Measurements from ENCODE around the gene TBX19.

TBX19 gene

DNA sequence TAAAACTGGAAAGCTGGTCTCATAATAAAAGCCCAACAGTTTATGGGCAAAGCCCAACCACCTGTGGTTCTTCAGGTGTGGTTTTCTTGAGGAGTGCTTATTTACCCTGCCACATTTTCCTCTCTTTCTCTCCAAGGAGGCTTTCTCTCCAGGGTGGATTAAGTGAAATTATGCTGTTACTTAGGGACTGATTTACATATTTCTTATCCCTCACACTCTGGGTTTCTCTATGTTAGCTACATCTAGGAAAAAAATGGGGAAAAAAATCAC lies 4.8 kb downstream of the TBX19 start:
- no peak for DNase-seq

DNA sequence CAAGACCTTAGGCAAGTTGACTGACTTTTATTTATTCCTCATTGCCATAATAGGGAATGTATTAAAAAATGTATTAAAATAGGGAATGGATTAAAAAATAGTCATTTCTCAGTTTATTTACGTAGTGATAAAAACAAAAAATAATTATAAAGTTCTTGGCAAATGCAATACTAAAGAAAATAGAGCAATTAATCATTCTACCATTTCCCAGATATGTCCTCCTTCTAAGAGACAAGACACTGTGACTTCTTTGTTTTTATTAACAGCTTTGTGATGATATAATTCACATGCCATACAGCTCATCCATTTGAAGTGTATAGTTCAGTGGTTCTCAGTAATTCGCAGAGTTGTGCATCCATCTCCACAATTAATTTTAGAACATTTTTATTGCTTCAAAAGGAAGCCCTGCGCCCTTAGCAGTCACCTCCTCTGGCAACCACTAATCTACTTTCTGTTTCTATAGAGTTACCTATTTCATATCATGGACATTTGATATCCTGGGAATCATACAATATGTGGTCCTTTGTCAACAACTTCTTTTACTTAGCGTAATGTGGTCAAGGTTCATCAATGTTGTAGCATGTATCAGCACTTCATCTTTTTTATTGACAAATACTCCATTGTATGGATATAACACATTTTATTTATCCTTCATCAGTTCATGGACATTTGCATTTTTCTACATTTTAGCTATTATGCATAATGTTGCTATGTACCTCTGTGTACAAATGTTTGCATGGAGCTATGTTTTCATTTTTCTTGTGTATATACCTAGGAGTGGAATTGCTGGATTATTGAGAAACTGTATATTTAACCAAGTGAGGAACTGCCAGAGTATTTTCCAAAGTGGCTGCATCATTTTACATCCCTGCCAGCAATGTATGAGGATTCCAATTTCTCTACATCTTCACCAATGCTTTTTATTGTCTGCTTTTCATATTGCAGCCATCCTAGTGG lies 5.6 kb downstream of the TBX19 start:
- DNase-seq = no peak

DNA sequence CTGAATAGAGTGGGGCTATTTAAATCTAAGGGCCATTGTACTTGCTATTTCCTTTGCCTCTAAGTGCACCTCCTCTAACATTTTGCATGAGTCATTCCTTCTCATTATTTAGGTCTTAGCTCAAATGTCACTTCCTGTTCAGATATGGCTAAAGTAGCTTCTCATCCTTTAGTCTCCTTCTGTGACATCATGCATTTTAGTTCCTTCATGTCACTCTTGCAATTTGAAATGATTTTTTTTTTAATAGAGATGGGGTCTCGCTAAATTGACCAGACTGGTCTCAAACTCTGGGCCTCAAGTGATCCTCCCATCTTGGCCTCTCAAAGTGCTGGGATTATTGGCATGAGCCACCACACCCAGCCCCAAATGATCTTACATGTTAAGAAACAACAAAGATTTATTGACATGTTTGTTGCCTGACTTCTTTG lies 6.6 kb downstream of the TBX19 start:
- no peak for DNase-seq

DNA sequence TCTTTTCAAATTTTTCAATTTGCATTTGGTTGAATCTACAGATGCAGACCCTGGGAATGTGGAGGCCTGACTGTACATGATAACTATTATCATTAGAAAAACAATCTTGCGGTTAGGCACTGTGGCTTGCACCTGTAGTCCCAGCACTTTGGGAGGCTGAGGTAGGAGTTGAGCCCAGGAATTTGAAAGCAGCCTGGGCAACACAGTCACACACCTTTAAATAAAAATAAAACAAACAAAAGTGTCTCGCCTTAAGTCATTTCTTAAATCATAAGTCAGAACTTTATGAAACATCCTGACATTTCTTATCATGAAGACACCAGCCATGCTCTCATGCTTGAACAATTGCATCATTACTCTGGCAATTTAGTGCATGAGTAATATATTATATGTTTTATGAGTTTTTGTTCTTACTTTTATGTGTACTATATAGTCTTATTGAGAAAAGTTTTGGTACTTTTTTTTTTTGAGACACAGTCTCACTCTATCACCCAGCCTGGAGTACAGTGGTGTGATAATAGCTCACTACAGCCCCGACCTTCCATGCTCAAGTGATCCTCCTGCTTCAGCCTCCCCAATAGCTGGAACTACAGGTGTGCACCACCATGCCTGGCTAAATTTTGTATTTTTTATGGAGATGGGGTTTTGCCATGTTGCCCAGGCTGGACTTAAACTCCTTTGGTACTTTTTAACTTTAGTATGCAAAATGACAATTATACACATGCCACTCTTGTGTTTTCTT lies 7.8 kb downstream of the TBX19 start:
- no peak for DNase-seq

- no peak for DNase-seq
These were observed 10.7 kb downstream of the TBX19 start for GRCh38 chr1:168291222-168291837.

DNA sequence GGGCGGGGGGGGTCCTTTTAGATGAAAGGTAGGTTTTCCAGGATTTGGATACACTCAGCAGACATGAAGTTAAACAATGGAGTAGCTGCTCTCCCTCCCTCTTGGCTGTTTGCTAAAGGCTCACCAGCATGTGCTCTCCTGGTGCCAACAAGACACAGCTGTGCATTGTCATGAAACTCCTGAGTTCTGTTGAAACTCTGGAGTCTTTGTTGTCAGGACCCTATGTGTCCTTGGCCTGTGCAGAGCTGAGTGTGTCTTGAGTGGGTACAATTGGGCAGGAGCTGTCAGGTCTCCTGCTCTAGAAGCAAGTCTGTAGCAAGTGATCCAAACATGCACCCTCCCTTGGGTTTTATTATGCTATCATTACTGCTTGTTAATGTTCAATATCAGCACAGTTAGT lies 12.7 kb downstream of the TBX19 start:
- no peak for DNase-seq

DNA sequence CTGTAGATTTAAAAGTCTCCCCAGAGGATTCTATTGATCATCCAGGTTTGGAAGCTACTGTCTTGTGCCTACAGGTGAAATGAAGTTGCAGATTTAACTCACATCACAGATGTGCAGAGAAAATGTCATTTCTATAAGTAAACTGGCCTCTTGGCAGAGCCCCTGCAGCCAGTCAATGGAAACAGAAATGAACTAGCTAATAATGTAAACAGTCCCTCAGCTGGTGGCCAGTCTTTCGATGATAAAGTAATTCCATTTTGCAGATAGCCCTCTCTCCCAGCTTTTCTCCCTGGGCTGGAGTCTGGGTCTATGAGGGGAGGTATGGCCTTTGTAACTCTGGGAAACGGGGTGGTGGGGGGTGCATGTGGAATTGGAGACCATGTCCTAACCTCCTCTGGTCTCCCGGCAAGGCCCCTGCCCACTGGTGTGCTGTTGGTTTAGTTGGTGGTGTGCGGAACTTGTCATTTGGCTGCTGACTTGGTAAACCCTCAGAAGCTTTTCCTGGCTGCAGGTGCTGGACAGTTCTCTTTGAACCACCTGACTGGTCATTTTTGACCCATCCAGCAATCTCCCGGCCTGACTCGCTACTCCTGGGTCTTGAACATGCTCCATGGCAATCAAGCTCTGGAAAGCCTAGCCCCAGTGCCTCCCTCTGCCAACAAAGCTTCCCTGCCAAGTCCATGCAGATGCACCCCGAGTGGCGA lies 14.9 kb downstream of the TBX19 start:
- DNase-seq = no peak

DNA sequence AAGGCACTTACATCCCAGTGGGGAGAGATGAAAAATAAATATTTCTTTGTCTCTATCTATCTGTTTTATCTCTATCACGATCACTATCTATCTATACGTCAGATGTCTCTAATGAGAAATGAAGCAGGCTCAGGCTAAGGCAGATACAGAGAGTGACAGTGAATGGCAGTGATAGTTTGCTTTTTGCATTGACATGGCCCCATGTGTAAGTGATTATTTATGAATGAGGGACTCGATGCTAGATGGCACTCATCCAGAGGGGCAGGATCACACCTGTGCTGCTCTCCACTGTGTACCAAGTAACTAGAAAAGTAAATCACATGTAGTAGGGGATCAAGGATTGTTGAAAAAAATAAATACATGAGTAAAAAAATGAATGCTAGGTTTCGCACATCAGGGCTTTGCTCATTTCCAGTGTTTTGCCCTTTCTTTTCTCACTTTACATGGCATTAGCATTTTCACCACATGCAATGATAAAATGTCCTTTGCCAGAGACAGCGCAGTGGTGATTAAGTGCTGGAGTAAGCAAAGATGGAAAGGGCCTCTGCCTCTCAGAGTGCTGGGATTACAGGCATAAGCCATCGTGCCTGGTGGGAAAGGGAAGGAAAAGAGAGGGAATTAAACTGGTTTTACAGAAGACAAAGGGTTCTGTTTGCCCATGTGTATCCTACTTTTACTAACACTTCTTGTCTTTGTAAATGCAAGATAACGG lies 16.5 kb downstream of the TBX19 start:
- no peak for DNase-seq

- no peak for DNase-seq
These were observed 17.8 kb downstream of the TBX19 start for GRCh38 chr1:168298446-168298845.

- no peak for DNase-seq
These were observed 19.9 kb downstream of the TBX19 start for GRCh38 chr1:168300626-168301025.

DNA sequence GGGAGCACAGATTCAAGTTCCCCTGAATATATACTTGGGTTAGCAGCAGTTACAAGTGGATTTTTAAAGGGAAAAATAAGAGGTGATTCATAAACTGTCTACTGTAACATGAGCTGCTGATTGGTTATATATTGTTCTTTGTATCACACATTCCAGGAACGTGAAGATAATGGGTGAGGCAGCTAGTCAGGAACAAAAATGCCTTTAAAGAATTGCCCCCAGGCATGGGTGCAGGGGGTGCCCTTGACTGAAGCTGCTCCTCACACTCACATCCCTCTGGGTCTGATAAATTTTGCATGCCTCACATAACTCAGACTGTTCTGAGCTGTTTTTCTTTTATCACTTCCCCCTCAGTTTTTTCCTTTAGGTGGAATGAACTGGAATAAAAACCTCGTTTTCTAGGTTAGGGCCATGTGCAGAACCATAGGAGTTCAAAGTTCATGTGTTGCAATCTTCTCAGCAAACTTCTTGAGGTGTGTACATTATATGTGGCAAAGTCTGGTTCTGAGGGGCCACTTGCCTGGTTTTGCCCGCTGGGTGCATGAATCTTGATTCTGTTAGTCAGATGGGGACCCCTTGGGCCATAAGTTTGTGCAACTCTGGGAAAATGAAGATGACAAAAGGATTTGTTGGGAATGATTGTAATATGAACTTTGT lies 21.1 kb downstream of the TBX19 start:
- DNase-seq = no peak

GRCh38 chr1:168303716-168304540 lies 23.3 kb downstream of the TBX19 start:
- DNase-seq = no peak

DNA sequence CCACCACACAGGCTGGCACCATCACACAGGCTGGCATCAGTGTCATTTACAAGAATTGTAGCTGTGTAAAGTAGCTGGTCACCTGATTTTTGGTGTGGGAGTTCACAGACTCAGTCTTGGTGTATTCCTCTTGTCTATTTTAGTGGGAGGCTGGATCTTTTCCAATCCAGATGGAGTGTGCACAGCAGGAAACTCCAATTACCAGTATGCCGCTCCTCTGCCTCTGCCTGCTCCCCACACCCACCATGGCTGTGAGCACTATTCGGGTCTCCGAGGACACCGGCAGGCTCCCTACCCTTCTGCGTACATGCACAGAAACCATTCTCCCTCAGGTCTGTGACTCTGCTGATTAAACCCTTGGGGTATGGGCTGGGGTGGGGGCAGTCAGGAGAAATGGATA lies 24.2 kb downstream of the TBX19 start:
- no peak for DNase-seq

DNA sequence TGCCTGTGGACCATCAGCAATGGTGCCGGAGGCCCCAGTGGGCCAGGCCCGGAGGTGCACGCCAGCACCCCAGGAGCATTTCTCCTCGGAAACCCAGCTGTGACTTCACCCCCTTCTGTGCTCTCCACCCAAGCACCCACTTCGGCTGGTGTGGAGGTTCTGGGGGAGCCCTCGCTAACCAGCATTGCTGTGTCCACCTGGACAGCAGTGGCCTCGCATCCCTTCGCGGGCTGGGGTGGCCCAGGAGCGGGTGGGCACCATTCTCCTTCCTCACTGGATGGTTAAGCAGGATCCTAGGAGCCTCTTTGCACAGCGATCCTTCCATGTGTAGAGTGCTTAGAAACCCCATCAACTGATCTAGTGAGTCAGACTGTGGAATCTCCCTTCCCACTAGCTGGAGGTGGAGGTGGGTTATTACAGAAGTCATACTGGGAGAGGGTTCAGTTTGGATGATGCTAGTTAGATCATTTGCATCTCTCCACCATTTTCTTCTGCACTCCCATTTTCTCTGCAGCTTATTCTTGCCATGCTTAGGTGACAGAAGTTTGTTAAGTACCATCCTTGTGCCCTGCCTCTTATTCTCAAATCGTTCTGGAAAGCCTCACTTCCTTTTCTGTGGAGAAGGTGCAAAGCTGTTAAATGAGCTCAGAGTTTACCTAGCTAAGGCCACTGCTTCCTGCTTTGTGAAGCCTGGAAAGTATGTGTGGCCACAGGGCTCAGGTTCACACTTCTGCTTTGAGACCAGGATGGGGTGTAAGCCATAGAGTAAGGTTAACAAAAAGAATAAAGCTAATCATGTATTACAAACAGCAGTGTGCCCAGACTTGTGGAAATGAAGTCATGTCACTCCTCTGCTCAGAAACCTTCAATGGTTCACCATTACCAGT lies 32.3 kb downstream of the TBX19 start:
- DNase-seq = no peak

DNA sequence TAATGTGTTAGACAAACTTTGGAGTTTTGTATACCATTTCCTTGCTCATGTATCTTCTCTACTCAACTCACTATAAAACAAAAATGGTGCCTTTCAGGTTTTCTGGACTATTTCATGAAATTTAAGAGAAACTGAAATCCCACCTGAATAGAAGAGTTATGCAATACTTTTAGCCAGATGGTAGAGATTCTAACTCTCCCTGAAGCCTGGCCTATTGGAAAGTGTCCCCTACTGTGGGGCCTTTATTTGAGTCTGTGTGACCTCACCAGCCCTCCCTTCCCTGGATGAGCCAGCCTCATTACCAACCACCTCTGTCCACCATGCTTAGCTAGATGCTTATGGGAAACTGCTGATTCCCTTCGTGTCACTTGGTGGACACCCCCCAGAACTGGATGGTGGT lies 35.5 kb downstream of the TBX19 start:
- DNase-seq = no peak

DNA sequence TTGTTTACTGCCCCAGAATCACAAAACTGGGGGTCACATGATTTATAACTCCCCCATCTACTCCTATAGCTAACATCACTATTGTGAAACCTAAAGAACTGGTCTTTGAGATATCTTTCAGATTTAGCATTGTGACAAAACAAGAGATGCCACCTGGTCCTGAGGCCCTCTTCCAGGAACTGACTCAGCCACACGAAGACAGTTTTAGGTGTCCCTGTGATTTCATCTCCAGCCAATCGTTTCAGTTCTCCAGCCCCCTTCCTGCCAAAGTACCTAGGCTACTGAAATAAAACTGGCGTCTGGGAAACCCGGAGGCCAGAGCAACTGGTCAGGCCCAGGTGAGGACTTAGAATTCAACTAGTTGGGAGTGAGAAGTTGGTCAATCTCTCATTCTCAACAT lies 36.6 kb downstream of the TBX19 start:
- no peak for DNase-seq

GRCh38 chr1:168319691-168320090 lies 39.0 kb downstream of the TBX19 start:
- DNase-seq = no peak

- DNase-seq = no peak
These were observed 39.5 kb downstream of the TBX19 start for GRCh38 chr1:168320149-168320548.

DNA sequence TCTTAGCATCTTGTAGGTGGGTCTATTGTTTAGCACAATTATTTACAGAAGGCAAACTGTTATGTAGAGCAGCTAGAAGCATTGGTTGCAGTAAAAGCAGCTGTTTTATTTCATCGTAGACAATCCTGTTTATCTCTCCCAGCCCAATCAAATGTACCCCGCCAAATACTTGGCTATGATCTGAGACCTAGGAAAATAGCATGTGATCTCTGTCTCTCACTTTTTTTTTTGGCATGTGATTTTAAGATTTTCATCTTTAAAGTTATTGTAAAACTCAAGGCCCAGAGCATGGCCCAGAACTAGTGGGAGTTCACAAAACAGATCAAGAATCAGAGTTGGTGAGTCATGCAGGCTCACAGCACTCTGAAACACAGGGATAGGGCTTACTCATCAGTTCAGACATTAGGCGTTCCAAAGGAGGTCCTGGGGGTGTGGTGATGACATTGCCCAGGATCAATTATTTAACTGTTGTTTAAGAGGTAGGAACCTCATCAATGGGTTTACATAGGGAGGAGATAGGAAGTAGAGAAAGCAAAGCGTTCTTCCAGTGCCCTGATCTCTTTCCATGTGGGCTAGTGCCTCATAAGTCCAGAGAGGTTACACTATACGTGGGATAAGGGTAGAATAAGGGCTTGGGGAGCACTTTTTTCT lies 40.2 kb downstream of the TBX19 start:
- DNase-seq = no peak

DNA sequence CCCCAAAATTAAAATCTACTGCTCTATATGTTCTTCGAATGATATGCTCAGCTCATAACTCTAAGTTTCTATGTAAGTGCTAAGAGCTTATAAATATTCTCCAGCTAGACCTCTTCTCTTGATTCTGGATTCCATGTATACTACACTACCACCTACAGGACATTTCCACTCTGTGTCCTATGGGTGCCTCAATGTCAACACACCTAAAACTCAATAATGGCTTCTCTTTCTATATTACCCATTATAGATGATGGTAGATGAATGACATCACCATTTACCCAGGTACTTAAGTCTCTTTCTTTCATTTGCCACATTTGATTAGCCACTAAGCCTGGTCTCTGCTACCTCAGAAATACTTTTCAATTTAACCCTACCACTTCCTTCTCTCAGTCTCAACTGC lies 41.3 kb downstream of the TBX19 start:
- no peak for DNase-seq
